GM19463 (cell line): Measurements from ENCODE around the gene RRM1.

Source experiments
- ATAC-seq: cut with Tn5 transposase; IDR thresholded peaks from one replicate; pipeline ENCODE4 v1.9.1; 2021; ENCODE audit warnings: mild to moderate bottlenecking, moderate library complexity; ENCODE audit not compliant: unreplicated experiment

RRM1 gene

DNA sequence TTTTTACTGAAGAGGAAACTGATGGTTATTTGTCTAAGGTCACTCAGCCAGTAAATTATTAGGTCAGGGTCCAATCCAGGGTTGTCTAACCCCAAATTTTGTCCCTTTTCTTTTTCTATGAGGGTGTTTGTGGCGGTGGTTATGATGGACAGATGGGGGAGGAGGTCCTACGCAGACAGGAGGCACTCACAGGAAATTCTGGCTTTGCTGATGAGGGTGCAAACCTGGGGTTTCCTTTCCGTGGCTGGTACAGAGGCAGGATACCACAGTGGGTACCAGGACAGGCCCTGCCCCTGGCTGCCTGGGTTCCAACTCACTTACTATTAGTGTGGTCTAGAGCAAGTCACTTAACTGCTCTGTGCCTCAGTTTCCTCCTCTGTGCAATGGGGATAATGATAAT, 91.0 kb downstream of the RRM1 start:
- ATAC-seq = no peak

DNA sequence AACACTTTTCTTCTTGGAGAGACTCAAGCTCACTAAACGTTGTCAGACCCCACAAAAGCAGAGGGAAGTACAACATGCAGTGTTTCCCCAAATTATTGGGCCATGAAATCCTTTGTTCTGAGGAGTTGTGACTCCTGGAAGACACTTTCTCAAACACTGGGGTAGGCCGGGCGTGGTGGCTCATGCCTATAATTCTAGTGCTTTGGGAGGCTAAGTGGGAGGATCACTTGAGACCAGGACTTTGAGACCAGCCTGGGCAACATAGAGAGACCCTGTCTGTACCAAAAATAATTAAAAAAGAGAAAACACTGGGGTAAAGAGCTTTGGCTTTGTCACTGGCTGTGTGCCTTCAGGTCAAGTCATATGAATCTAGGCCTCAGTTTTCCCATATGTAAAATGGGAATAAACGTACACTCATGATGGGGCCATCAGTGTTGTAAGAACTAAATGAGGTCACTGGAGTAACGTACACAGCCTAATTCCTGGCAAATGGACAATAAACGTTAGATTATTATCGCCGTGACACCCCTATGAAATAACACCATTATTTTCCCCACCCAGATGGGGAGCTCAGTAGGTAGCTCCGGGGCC, 92.0 kb downstream of the RRM1 start:
- ATAC-seq = no peak

DNA sequence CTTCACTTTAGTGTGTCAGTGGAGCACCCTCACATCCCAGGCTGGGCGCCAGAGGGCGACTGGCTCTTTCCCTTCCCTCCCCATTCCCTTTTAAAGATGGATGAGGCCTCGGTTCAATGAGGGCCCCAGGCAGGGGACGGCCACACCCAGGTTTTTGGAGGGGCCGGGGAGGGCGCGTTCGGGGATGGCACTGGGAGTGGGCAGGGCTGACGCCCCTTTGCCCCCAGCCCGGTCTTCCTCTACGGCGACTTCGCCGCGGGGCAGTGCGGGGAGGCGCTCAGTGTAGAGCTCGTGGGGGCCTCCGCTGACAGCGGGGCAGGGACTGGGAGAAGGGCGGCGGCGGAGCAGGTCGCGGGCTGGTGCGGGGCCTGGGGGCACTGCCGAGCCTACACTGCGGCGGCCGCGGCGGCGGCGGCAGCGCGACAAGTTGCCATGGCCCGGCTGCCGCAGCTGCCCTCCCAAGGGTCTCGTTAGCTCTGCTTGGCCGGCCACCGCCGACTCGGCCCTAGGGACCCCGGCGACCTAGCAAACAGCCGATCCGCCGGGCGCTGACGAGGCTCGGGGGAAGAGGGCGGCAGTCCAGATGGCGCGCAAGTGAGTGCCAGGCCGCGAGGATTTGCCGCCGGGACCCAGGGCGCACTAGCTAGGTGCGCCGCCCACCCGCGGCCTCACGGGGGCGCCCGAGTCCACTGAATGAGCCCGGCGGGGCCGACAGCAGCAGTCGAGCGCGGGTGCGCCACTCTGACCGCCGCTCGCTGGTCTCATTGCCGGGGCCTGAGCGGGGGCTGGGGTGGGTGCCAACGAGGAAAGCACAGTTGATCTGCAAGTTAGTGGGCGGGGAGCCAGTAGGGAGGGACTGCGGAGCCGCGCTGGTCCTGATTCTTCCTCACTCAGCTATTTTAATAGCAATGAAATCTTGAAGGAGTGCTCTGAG, 92.7 kb downstream of the RRM1 start:
- peak; percentile 95 for ATAC-seq
